HepG2 (cell line): ENCODE data around the gene GLIS2. TPM values are rescaled to one million over a fixed set of nuclear protein-coding genes. Genes with fewer than 3 reads are reported as not detected.

Experiments used
- CBX5 ChIP-seq: sonication (generic); formaldehyde crosslinking; IDR thresholded peaks from 2 replicates; pipeline ENCODE4 v1.4.0; 2020; ENCODE audit warnings: missing genetic modification reagents, borderline replicate concordance
- ELF3 ChIP-seq: IDR thresholded peaks from 2 replicates; pipeline ENCODE4 v1.6.1; 2016; ENCODE audit warnings: missing genetic modification reagents, missing compliant biosample characterization
- GATAD2A ChIP-seq: IDR thresholded peaks from 2 replicates; pipeline ENCODE4 v1.6.1; 2016
- REPIN1 ChIP-seq: sonication (generic); formaldehyde crosslinking; IDR thresholded peaks from 2 replicates; pipeline ENCODE4 v1.8.0; 2022; ENCODE audit warnings: missing genetic modification reagents, low read depth, mild to moderate bottlenecking, borderline replicate concordance
- SKI ChIP-seq: fragments of 450-650 bp; IDR thresholded peaks from one replicate; pipeline ENCODE4 v1.6.1; 2018; ENCODE audit warnings: mild to moderate bottlenecking; ENCODE audit not compliant: partially characterized antibody
- SOX6 ChIP-seq, 2 experiments: fragments of 450-650 bp in 1 of 2; sonication (generic) in 1 of 2; formaldehyde crosslinking in 1 of 2; IDR thresholded peaks; 2 replicates each; pipeline versions ENCODE4 v1.4.0 to v1.6.1; 2017 to 2020; ENCODE audit warnings: antibody characterized with exemption in 1 of 2, mild to moderate bottlenecking in 1 of 2, missing genetic modification reagents in 1 of 2
- TEAD3 ChIP-seq: optimal IDR thresholded peaks from 2 replicates; pipeline ENCODE3; 2016; ENCODE audit warnings: borderline replicate concordance
- ZMAT3 ChIP-seq: sonication (generic); formaldehyde crosslinking; conservative IDR thresholded peaks from 2 replicates; pipeline ENCODE4 v1.7.0; 2021; ENCODE audit warnings: missing genetic modification reagents
- ZNF101 ChIP-seq: sonication (generic); formaldehyde crosslinking; IDR thresholded peaks from 2 replicates; pipeline ENCODE4 v1.4.0; 2020; ENCODE audit warnings: mild to moderate bottlenecking, low read depth, missing genetic modification reagents, borderline replicate concordance
- ZNF3 ChIP-seq: IDR thresholded peaks from 2 replicates; pipeline ENCODE4 v1.7.0; 2017; ENCODE audit warnings: inconsistent platforms
- ZNF563 ChIP-seq: sonication (generic); formaldehyde crosslinking; IDR thresholded peaks from 2 replicates; pipeline ENCODE4 v1.8.0; 2022; ENCODE audit warnings: mild to moderate bottlenecking, moderate library complexity, missing genetic modification reagents
- ZNF652 ChIP-seq: IDR thresholded peaks from 2 replicates; pipeline ENCODE4 v1.6.1; 2016; ENCODE audit warnings: low read depth, borderline replicate concordance
- polyA plus RNA-seq, 8 experiments: library from polyadenylated mRNA; depleted of rRNA in 3 of 8; stranded (reverse) in 7 of 8; unstranded in 1 of 8; fragments of >200 nt; fragmentation: Illumina TruSeq in 4 of 8; extraction: Trizol in 4 of 8; gene quantifications; 2 replicates each; pipeline versions ENCODE4 v1.2.1 to v1.2.3, GENCODE V29; 2011 to 2016; ENCODE audit warnings: low read depth in 4 of 8, missing spikeins in 1 of 8, mixed read lengths in 1 of 8; ENCODE audit not compliant: insufficient read depth in 1 of 8
- total RNA-seq, 5 experiments: library from RNA; depleted of rRNA; stranded (reverse); fragments of >200 nt; fragmentation: Illumina TruSeq; extraction: Trizol; gene quantifications; 2 replicates each; pipeline ENCODE4 v1.2.3, GENCODE V29; 2016; ENCODE audit warnings: low read depth in 1 of 5
- TF ChIP-seq, protein P1 (sequence below), 2 experiments: sonication (generic) in 1 of 2; formaldehyde crosslinking in 1 of 2; IDR thresholded peaks; 2 replicates each; pipeline versions ENCODE4 v1.4.0 to v1.6.1; 2018 to 2020; ENCODE audit warnings: missing genetic modification reagents in 2 of 2, borderline replicate concordance in 1 of 2, low read depth in 1 of 2, mild to moderate bottlenecking in 1 of 2, missing biosample characterization in 1 of 2
- TF ChIP-seq, protein P2 (sequence below), 2 experiments: sonication (generic) in 1 of 2; formaldehyde crosslinking in 1 of 2; IDR thresholded peaks; 2 replicates each; pipeline versions ENCODE4 v1.4.0 to v1.6.1; 2016 to 2020; ENCODE audit warnings: borderline replicate concordance in 1 of 2, low read depth in 1 of 2, mild to moderate bottlenecking in 1 of 2, missing genetic modification reagents in 1 of 2
- TF ChIP-seq, protein P3 (sequence below): sonication (generic); formaldehyde crosslinking; IDR thresholded peaks from 2 replicates; pipeline ENCODE4 v1.5.1; 2020; ENCODE audit warnings: mild to moderate bottlenecking, missing genetic modification reagents, moderate library complexity
- TF ChIP-seq, protein P4 (sequence below): IDR thresholded peaks from 2 replicates; pipeline ENCODE4 v1.6.1; 2016; ENCODE audit warnings: mild to moderate bottlenecking

The GLIS2 gene
- total and polyA plus RNA-seq, 2 of the 13 experiments (the other 11 are each of a cell fraction or from before 2014, with no cell fraction given): 0.28 to 0.29 TPM

DNA sequence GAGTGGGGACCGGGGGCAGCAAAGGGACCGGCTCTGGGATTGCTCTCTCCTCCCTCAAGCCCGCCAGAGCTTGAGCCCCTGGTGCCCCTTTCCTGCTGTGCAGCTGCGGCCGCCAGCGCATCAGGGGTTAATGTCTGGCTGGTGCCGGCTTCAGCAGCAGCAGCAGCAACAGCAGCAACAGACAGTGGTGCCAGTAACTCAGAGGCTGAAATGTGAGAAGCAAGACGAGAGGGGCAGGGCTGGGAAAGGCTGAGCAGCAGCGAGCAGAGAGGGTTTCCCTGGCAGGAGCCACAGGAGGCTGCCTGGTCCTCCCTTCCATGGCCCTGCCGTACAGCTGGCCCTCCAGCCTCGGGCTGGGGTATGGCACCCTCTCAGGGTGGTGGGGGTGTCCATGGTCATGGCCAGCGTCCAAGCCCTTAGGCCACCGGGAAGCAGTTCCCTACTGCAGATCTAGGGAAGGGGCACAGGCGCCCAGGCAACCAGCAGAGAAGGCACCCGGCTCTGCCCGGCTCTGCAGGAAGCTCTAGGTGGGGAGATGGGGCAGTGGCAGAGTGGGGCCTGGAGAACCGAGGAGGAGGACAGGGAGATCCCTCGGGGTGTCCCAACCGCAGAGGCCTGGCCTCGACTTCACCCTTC, 21.9 kb upstream of the GLIS2 start (continued):
- 0 out of 2 replicates have a peak, but pooled peaks have one; percentile 32 for TF ChIP-seq ZMAT3
- peak; percentile 86 for TF ChIP-seq SKI
- TF ChIP-seq TEAD3 (CRISPR knock-in tag): peak; percentile 28
- peak; percentile 99 for TF ChIP-seq ZNF652 (CRISPR knock-in tag)
- TF ChIP-seq, protein P1, sequence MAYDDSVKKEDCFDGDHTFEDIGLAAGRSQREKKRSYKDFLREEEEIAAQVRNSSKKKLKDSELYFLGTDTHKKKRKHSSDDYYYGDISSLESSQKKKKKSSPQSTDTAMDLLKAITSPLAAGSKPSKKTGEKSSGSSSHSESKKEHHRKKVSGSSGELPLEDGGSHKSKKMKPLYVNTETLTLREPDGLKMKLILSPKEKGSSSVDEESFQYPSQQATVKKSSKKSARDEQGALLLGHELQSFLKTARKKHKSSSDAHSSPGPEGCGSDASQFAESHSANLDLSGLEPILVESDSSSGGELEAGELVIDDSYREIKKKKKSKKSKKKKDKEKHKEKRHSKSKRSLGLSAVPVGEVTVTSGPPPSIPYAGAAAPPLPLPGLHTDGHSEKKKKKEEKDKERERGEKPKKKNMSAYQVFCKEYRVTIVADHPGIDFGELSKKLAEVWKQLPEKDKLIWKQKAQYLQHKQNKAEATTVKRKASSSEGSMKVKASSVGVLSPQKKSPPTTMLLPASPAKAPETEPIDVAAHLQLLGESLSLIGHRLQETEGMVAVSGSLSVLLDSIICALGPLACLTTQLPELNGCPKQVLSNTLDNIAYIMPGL (CRISPR knock-in tag; IDR thresholded peaks at IDR 0.05; ENCODE audit: borderline replicate concordance in 1 of 2, low read depth in 1 of 2): 0 out of 4 replicates have a peak, but pooled peaks of 1 of the 2 experiments have one; percentile 27
- TF ChIP-seq ELF3 (CRISPR knock-in tag): 0 out of 2 replicates have a peak, but pooled peaks have one; percentile 27
- no peak for TF ChIP-seq ZNF3
- TF ChIP-seq GATAD2A (CRISPR knock-in tag): peak; percentile 64
- TF ChIP-seq, protein P2, sequence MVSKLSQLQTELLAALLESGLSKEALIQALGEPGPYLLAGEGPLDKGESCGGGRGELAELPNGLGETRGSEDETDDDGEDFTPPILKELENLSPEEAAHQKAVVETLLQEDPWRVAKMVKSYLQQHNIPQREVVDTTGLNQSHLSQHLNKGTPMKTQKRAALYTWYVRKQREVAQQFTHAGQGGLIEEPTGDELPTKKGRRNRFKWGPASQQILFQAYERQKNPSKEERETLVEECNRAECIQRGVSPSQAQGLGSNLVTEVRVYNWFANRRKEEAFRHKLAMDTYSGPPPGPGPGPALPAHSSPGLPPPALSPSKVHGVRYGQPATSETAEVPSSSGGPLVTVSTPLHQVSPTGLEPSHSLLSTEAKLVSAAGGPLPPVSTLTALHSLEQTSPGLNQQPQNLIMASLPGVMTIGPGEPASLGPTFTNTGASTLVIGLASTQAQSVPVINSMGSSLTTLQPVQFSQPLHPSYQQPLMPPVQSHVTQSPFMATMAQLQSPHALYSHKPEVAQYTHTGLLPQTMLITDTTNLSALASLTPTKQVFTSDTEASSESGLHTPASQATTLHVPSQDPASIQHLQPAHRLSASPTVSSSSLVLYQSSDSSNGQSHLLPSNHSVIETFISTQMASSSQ (IDR thresholded peaks at IDR 0.05; ENCODE audit: low read depth): no peak
- TF ChIP-seq, protein P2 (CRISPR knock-in tag; IDR thresholded peaks at IDR 0.05; ENCODE audit: borderline replicate concordance): no peak
- TF ChIP-seq REPIN1 (CRISPR knock-in tag): no peak
- TF ChIP-seq, protein P3, sequence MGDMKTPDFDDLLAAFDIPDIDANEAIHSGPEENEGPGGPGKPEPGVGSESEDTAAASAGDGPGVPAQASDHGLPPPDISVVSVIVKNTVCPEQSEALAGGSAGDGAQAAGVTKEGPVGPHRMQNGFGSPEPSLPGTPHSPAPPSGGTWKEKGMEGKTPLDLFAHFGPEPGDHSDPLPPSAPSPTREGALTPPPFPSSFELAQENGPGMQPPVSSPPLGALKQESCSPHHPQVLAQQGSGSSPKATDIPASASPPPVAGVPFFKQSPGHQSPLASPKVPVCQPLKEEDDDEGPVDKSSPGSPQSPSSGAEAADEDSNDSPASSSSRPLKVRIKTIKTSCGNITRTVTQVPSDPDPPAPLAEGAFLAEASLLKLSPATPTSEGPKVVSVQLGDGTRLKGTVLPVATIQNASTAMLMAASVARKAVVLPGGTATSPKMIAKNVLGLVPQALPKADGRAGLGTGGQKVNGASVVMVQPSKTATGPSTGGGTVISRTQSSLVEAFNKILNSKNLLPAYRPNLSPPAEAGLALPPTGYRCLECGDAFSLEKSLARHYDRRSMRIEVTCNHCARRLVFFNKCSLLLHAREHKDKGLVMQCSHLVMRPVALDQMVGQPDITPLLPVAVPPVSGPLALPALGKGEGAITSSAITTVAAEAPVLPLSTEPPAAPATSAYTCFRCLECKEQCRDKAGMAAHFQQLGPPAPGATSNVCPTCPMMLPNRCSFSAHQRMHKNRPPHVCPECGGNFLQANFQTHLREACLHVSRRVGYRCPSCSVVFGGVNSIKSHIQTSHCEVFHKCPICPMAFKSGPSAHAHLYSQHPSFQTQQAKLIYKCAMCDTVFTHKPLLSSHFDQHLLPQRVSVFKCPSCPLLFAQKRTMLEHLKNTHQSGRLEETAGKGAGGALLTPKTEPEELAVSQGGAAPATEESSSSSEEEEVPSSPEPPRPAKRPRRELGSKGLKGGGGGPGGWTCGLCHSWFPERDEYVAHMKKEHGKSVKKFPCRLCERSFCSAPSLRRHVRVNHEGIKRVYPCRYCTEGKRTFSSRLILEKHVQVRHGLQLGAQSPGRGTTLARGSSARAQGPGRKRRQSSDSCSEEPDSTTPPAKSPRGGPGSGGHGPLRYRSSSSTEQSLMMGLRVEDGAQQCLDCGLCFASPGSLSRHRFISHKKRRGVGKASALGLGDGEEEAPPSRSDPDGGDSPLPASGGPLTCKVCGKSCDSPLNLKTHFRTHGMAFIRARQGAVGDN (CRISPR knock-in tag): peak; percentile 59
- TF ChIP-seq ZNF101 (CRISPR knock-in tag): no peak
- TF ChIP-seq ZNF563 (CRISPR knock-in tag): no peak
- TF ChIP-seq, protein P4, sequence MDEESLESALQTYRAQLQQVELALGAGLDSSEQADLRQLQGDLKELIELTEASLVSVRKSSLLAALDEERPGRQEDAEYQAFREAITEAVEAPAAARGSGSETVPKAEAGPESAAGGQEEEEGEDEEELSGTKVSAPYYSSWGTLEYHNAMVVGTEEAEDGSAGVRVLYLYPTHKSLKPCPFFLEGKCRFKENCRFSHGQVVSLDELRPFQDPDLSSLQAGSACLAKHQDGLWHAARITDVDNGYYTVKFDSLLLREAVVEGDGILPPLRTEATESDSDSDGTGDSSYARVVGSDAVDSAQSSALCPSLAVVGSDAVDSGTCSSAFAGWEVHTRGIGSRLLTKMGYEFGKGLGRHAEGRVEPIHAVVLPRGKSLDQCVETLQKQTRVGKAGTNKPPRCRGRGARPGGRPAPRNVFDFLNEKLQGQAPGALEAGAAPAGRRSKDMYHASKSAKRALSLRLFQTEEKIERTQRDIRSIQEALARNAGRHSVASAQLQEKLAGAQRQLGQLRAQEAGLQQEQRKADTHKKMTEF (CRISPR knock-in tag): peak; percentile 52; the same call in 1 of the 2 replicates
- TF ChIP-seq SOX6 (IDR thresholded peaks at IDR 0.05): no peak
- TF ChIP-seq SOX6 (CRISPR knock-in tag; IDR thresholded peaks at IDR 0.05): peak; percentile 43
- TF ChIP-seq CBX5 (CRISPR knock-in tag): 0 out of 2 replicates have a peak, but pooled peaks have one; percentile 18
